Testis (tissue), 3 donors: ENCODE data around the gene LIMA1. TPM values are rescaled to one million over a fixed set of nuclear protein-coding genes. Genes with fewer than 3 reads are reported as not detected.
"Not testable (repeated sequence)": the region's sequence is repeated elsewhere in the genome, so short reads cannot be mapped to it uniquely, and the experiment has no call there.

ENCODE experiments used
- DNase-seq: peaks from one replicate; pipeline ENCODE4 v3.0.0-alpha.2; 2019
- H3K27ac ChIP-seq, 2 donors: fragments of 200-600 bp; sonication (generic); one replicate each; pipeline ENCODE4 v1.5.1; 2019
- H3K27me3 ChIP-seq: fragments of 200-600 bp; sonication (generic); one replicate; pipeline ENCODE4 v1.5.1; 2019
- H3K36me3 ChIP-seq: fragments of 200-600 bp; sonication (generic); one replicate; pipeline ENCODE4 v1.5.1; 2017; ENCODE audit warnings: low read depth; ENCODE audit errors: missing control alignments
- H3K4me1 ChIP-seq: fragments of 200-600 bp; sonication (generic); one replicate; pipeline ENCODE4 v1.5.1; 2019
- H3K4me3 ChIP-seq, 2 donors: fragments of 200-600 bp; sonication (generic); one replicate each; pipeline ENCODE4 v1.5.1; 2017 to 2019
- H3K9me3 ChIP-seq: fragments of 200-600 bp; sonication (generic); one replicate; pipeline ENCODE4 v1.5.1; 2017
- POLR2A ChIP-seq: fragments of 450-650 bp; IDR thresholded peaks from one replicate; pipeline ENCODE4 v1.6.1; 2017; ENCODE audit warnings: antibody characterized with exemption, mild to moderate bottlenecking, moderate library complexity
- WGBS, 2 donors: methylation state at CpG; one replicate each; pipeline ENCODE4 v1.1.5; 2018; 5-methylcytosine and 5-hydroxymethylcytosine counted together
- intact Hi-C: fragments of 100-400 bp; cut with DNase I; formaldehyde crosslinking; loops from one replicate; pipeline ENCODE4 v1.15.1; 2023; ENCODE audit warnings: low total_unique reads
- polyA plus RNA-seq: library from polyadenylated mRNA; stranded (reverse); fragments of 350-450 nt; fragmentation: Illumina TruSeq; extraction: RNeasy Lipid Tissue Mini Kit (QIAGEN cat#74804); gene quantifications from one replicate; pipeline ENCODE4 v1.2.3, GENCODE V29; 2014; ENCODE audit warnings: low read depth, low replicate concordance; ENCODE audit not compliant: insufficient read depth
- total RNA-seq, 2 donors: library from RNA; depleted of rRNA; stranded (reverse); fragments of >200 nt; gene quantifications; one replicate each; pipeline ENCODE4 v1.2.3, GENCODE V29; 2016
- TF ChIP-seq, protein P1 (sequence below), 3 experiments: fragments of 450-650 bp in 2 of 3; fragments of 200-600 bp in 1 of 3; sonication (generic) in 1 of 3; IDR thresholded peaks; one replicate each; pipeline ENCODE4 v1.5.1; 2016 to 2019; ENCODE audit warnings: antibody characterized with exemption in 3 of 3, mild to moderate bottlenecking in 2 of 3, moderate library complexity in 1 of 3

Gene LIMA1
- total and polyA plus RNA-seq, 3 donors from 2014 or later, result 37.8 to 42.8 (median 41.0) TPM

GRCh38 chr12:50313256-50313931 lies 30.1 kb upstream of the LIMA1 start:
- no peak for TF ChIP-seq POLR2A
- TF ChIP-seq, protein P1, sequence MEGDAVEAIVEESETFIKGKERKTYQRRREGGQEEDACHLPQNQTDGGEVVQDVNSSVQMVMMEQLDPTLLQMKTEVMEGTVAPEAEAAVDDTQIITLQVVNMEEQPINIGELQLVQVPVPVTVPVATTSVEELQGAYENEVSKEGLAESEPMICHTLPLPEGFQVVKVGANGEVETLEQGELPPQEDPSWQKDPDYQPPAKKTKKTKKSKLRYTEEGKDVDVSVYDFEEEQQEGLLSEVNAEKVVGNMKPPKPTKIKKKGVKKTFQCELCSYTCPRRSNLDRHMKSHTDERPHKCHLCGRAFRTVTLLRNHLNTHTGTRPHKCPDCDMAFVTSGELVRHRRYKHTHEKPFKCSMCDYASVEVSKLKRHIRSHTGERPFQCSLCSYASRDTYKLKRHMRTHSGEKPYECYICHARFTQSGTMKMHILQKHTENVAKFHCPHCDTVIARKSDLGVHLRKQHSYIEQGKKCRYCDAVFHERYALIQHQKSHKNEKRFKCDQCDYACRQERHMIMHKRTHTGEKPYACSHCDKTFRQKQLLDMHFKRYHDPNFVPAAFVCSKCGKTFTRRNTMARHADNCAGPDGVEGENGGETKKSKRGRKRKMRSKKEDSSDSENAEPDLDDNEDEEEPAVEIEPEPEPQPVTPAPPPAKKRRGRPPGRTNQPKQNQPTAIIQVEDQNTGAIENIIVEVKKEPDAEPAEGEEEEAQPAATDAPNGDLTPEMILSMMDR (IDR thresholded peaks at IDR 0.05), result no peak
- DNase-seq, result no peak
- Histone ChIP-seq H3K4me1 (no peaks in the 10 kb centered on the region), H3K36me3 (no peaks in the 10 kb centered on the region), H3K27ac (no peak overlapping the region), H3K4me3 (no peak overlapping the region), H3K27me3 (no peaks in the 10 kb centered on the region), H3K9me3 (no peaks in the 10 kb centered on the region)
- WGBS, 2 donors, result 91 to 94% methylated on average over 5 of the region's 5 CpGs
- intact Hi-C loops, result no loop called here

DNA sequence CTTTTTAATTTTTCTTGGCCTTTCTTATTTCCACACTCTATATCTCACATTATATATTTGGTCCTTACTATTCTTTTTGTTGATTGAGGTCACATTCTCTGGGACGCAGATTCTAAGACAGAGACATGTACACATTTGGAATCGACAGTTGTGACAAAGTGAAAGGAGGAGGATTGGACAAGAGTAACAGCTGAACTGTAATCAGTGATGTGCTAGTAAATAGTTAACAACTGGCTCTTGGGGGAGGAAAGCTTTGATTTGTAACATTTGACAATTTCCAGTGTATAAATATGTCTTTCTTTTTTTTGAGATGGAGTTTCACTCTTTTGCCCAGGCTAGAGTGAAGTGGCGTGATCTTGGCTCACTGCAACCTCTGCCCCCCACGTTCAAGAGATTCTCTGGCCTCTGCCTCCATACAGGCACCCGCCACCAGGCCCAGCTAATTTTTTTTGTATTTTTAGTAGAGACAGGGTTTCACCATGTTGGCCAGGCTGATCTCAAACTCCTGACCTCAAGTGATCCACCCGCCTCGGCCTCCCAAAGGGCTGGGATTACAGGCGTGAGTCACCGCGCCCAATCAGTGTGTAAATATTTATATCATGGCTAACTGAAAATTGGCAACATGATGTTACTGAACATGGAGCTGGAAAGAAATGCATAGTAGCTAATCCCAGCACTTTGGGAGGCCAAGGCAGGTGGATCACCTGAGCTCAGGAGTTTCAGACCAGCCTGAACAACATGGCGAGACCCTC lies 28.7 kb upstream of the LIMA1 start:
- H3K4me3 ChIP-seq, H3K27me3 ChIP-seq, H3K27ac ChIP-seq, H3K4me1 ChIP-seq, DNase-seq, H3K9me3 ChIP-seq, H3K36me3 ChIP-seq, intact Hi-C loops: not testable (repeated sequence)
- WGBS, 2 donors, result 75 to 79% methylated on average over 11 of the region's 11 CpGs

- no peak for TF ChIP-seq POLR2A
- TF ChIP-seq, protein P1 (IDR thresholded peaks at IDR 0.05), result no peak
- DNase-seq, result no peak
- Histone ChIP-seq H3K27me3 (no peaks in the 10 kb centered on the region), H3K36me3 (no peaks in the 10 kb centered on the region), H3K9me3 (no peaks in the 10 kb centered on the region), H3K27ac (no peak overlapping the region), H3K4me1 (no peaks in the 10 kb centered on the region), H3K4me3 (no peak overlapping the region)
- intact Hi-C loops, result no loop called here
- whole genome bisulfite sequencing, 2 donors, result 72 to 87% methylated on average over 2 of the region's 2 CpGs
Measured at GRCh38 chr12:50309950-50310349, 26.6 kb upstream of the LIMA1 start.

DNA sequence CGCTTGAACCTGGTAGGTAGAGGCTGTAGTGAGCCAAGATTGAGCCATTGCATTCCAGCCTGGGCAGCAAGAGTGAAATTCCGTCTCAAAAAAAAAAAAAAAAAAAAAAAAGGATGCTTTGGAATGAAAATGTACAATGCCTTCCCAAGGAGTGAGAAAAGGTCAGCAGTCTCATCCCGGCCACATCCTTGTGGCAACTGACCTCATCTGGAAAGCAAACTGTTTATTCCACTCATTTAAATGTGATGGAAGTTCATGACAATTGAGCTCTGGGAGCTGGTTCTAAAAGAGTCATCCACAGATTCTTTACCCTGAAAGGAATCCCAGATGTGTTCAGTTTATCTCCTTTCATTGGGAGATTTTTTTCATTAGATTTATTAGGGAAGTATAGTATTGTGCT lies 19.4 kb upstream of the LIMA1 start:
- H3K9me3 ChIP-seq, result no peaks in the 10 kb centered on the region
- 60 to 62% methylated on average over 3 of the region's 3 CpGs for WGBS, 2 donors
- no peak overlapping the region for H3K27ac ChIP-seq
- no peaks in the 10 kb centered on the region for H3K36me3 ChIP-seq
- TF ChIP-seq, protein P1 (IDR thresholded peaks at IDR 0.05), result no peak
- no peak for TF ChIP-seq POLR2A
- H3K27me3 ChIP-seq, result no peaks in the 10 kb centered on the region
- DNase-seq, result no peak
- no peak overlapping the region for H3K4me3 ChIP-seq
- intact Hi-C loops, result no loop called here
- H3K4me1 ChIP-seq, result no peaks in the 10 kb centered on the region

DNA sequence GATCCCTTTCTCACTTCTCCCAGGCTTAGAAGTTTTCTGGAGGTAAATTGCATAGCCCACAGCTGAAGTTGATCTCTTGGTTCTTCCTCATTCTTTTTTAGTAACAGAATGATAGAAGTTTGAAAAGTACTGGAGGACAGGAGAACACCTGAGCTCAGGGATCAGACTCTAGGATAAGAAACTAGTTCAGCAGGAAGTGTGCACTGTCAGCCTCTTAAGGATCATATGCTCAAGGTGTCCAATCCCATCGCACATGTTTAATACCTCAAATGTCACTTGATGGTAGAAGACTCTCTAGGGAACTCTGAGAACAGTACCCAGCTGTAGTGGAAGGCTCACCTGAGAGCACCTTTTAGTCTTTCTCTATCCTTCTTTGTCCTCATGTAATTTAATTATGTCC lies 14.7 kb upstream of the LIMA1 start:
- no peaks in the 10 kb centered on the region for H3K4me1 ChIP-seq
- 87 to 91% methylated on average over 1 of the region's 1 CpG for WGBS, 2 donors
- H3K27me3 ChIP-seq, result no peaks in the 10 kb centered on the region
- TF ChIP-seq POLR2A, result no peak
- TF ChIP-seq, protein P1 (IDR thresholded peaks at IDR 0.05), result no peak
- H3K4me3 ChIP-seq, result no peak overlapping the region
- DNase-seq, result no peak
- no peaks in the 10 kb centered on the region for H3K36me3 ChIP-seq
- no peaks in the 10 kb centered on the region for H3K9me3 ChIP-seq
- H3K27ac ChIP-seq, result no peak overlapping the region
- intact Hi-C loops, result no loop called here
